SK-N-SH treated with all-trans-retinoic acid at 6 μM for 48 hours (cell line): Measurements from ENCODE around the gene ZNF254.

ENCODE experiments used
- ATAC-seq: fragments of 200-7000 bp; cut with Tn5 transposase; 3 replicates; pipeline ENCODE4 v1.9.1; 2020; ENCODE audit warnings: mild to moderate bottlenecking, moderate library complexity
- ARNTL ChIP-seq: fragments of 450-650 bp; formaldehyde crosslinking; IDR thresholded peaks from 2 replicates; pipeline ENCODE4 v1.5.0; 2020; ENCODE audit warnings: low read depth, mild to moderate bottlenecking, moderate library complexity, borderline replicate concordance
- BACH2 ChIP-seq: fragments of 250-450 bp; sonication (Bioruptor Pico); IDR thresholded peaks from 2 replicates; pipeline ENCODE4 v1.9.0; 2021; ENCODE audit warnings: mild to moderate bottlenecking, borderline replicate concordance
- CSRNP3 ChIP-seq: fragments of 250-450 bp; sonication (Bioruptor Pico); IDR thresholded peaks from 2 replicates; pipeline ENCODE4 v1.5.1; 2021; ENCODE audit warnings: mild to moderate bottlenecking, moderate library complexity
- ESRRG ChIP-seq: fragments of 250-450 bp; sonication (Bioruptor Pico); IDR thresholded peaks from 2 replicates; pipeline ENCODE4 v1.6.1; 2021; ENCODE audit warnings: mild to moderate bottlenecking
- GLIS3 ChIP-seq: fragments of 250-450 bp; sonication (Bioruptor Pico); IDR thresholded peaks from 2 replicates; pipeline ENCODE4 v1.5.0; 2020; ENCODE audit warnings: mild to moderate bottlenecking, moderate library complexity
- ISL1 ChIP-seq: fragments of 250-450 bp; sonication (Bioruptor Pico); IDR thresholded peaks from 2 replicates; pipeline ENCODE4 v2.1.2; 2022; ENCODE audit warnings: mild to moderate bottlenecking, moderate library complexity
- OSR1 ChIP-seq: fragments of 250-450 bp; sonication (Bioruptor Pico); IDR thresholded peaks from 2 replicates; pipeline ENCODE4 v1.8.0; 2022; ENCODE audit warnings: moderate library complexity, mild to moderate bottlenecking, inconsistent platforms
- PPARA ChIP-seq: fragments of 250-450 bp; sonication (Bioruptor Pico); IDR thresholded peaks from 2 replicates; pipeline ENCODE4 v1.5.0; 2020; ENCODE audit warnings: mild to moderate bottlenecking, borderline replicate concordance
- SNAI2 ChIP-seq: fragments of 250-450 bp; sonication (Bioruptor Pico); IDR thresholded peaks from 2 replicates; pipeline ENCODE4 v1.5.0; 2020; ENCODE audit warnings: mild to moderate bottlenecking, moderate library complexity
- TCF4 ChIP-seq: fragments of 250-450 bp; sonication (Bioruptor Pico); IDR thresholded peaks from 2 replicates; pipeline ENCODE4 v1.8.0; 2021; ENCODE audit warnings: mild to moderate bottlenecking, moderate library complexity, borderline replicate concordance
- TOX ChIP-seq: fragments of 250-450 bp; sonication (Bioruptor Pico); IDR thresholded peaks from 2 replicates; pipeline ENCODE4 v1.8.0; 2021; ENCODE audit warnings: mild to moderate bottlenecking, moderate library complexity, borderline replicate concordance
- TSHZ2 ChIP-seq: fragments of 250-450 bp; sonication (Bioruptor Pico); IDR thresholded peaks from 2 replicates; pipeline ENCODE4 v1.5.0; 2020; ENCODE audit warnings: mild to moderate bottlenecking, moderate library complexity
- ZC3H10 ChIP-seq: fragments of 250-450 bp; sonication (Bioruptor Pico); IDR thresholded peaks from 2 replicates; pipeline ENCODE4 v1.5.1; 2021; ENCODE audit warnings: mild to moderate bottlenecking, moderate library complexity
- ZFP3 ChIP-seq: fragments of 250-450 bp; sonication (Bioruptor Pico); IDR thresholded peaks from 2 replicates; pipeline ENCODE4 v1.5.0; 2020; ENCODE audit warnings: mild to moderate bottlenecking, moderate library complexity
- ZFP30 ChIP-seq: fragments of 450-650 bp; formaldehyde crosslinking; IDR thresholded peaks from 2 replicates; pipeline ENCODE4 v1.5.0; 2022; ENCODE audit warnings: mild to moderate bottlenecking, moderate library complexity
- ZNF565 ChIP-seq: fragments of 450-650 bp; formaldehyde crosslinking; conservative IDR thresholded peaks from 2 replicates; pipeline ENCODE4 v1.5.0; 2020; ENCODE audit warnings: low read depth, mild to moderate bottlenecking, moderate library complexity
- ZNF70 ChIP-seq: fragments of 450-650 bp; formaldehyde crosslinking; IDR thresholded peaks from 2 replicates; pipeline ENCODE4 v1.5.0; 2020; ENCODE audit warnings: mild to moderate bottlenecking, moderate library complexity
- ZNF8 ChIP-seq: fragments of 450-650 bp; formaldehyde crosslinking; IDR thresholded peaks from 2 replicates; pipeline ENCODE4 v1.5.0; 2020; ENCODE audit warnings: mild to moderate bottlenecking, moderate library complexity
- TF ChIP-seq, protein P1 (sequence below): fragments of 250-450 bp; sonication (Bioruptor Pico); IDR thresholded peaks from 2 replicates; pipeline ENCODE4 v1.5.1; 2020; ENCODE audit warnings: low read depth, mild to moderate bottlenecking, moderate library complexity
- TF ChIP-seq, protein P2 (sequence below): fragments of 250-450 bp; sonication (Bioruptor Pico); IDR thresholded peaks from 2 replicates; pipeline ENCODE4 v1.8.0; 2020; ENCODE audit warnings: mild to moderate bottlenecking, moderate library complexity, borderline replicate concordance

ZNF254 gene

DNA sequence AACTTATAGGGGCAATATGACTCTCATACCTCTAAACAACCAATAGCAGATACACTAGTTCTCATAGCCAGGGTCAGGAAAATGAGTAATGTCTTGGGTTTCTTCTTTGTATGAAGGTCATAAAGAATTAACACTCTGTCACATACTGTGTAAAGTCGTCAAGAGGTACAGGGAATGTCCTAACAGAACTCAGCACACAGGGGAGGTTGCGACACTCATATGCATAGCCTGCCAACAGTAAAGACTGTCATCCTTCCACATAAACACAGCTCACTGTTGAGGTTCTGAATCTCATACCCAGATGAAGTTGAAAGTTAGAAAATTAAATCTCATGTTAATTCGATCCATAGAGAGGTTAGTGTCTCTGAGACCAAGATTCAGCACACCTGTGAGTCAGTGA, 34.2 kb upstream of the ZNF254 start:
- no peak for TF ChIP-seq TSHZ2
- TF ChIP-seq SNAI2 (CRISPR knock-in tag): no peak
- TF ChIP-seq ZNF70 (CRISPR knock-in tag): no peak
- TF ChIP-seq ESRRG: no peak
- no peak for ATAC-seq

DNA sequence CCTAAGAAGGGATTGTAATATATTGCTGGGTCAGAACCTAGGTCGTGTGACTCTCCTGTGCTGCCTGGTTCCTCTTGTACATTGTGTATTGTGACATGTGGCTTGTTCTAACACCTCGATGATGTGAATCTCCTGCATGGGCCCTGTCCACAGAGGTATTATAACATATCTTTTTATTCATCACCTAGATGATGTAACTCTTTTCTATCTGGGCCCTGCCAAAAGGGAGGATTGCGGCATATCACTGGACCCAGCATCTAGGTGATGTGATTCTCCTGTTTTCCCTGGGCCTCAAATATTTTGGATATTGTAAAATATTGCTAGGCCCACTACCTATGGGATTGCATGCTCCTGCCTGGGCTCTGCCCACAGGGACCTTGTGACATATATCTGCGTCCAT, 33.4 kb upstream of the ZNF254 start:
- TF ChIP-seq SNAI2 (CRISPR knock-in tag) (no peak), ZFP3 (CRISPR knock-in tag) (no peak), ARNTL (CRISPR knock-in tag) (no peak), TCF4 (no peak), OSR1 (no peak), CSRNP3 (CRISPR knock-in tag) (no peak), ZNF70 (CRISPR knock-in tag) (no peak), ZNF8 (CRISPR knock-in tag) (no peak), ESRRG (no peak), TSHZ2 (no peak), PPARA (CRISPR knock-in tag) (no peak), TOX (CRISPR knock-in tag) (no peak), GLIS3 (no peak), ZNF565 (CRISPR knock-in tag) (no peak), ZFP30 (CRISPR knock-in tag) (no peak), BACH2 (CRISPR knock-in tag) (no peak), ISL1 (no peak)
- TF ChIP-seq, protein P1, sequence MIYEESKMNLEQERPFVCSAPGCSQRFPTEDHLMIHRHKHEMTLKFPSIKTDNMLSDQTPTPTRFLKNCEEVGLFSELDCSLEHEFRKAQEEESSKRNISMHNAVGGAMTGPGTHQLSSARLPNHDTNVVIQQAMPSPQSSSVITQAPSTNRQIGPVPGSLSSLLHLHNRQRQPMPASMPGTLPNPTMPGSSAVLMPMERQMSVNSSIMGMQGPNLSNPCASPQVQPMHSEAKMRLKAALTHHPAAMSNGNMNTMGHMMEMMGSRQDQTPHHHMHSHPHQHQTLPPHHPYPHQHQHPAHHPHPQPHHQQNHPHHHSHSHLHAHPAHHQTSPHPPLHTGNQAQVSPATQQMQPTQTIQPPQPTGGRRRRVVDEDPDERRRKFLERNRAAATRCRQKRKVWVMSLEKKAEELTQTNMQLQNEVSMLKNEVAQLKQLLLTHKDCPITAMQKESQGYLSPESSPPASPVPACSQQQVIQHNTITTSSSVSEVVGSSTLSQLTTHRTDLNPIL: no peak
- TF ChIP-seq, protein P2, sequence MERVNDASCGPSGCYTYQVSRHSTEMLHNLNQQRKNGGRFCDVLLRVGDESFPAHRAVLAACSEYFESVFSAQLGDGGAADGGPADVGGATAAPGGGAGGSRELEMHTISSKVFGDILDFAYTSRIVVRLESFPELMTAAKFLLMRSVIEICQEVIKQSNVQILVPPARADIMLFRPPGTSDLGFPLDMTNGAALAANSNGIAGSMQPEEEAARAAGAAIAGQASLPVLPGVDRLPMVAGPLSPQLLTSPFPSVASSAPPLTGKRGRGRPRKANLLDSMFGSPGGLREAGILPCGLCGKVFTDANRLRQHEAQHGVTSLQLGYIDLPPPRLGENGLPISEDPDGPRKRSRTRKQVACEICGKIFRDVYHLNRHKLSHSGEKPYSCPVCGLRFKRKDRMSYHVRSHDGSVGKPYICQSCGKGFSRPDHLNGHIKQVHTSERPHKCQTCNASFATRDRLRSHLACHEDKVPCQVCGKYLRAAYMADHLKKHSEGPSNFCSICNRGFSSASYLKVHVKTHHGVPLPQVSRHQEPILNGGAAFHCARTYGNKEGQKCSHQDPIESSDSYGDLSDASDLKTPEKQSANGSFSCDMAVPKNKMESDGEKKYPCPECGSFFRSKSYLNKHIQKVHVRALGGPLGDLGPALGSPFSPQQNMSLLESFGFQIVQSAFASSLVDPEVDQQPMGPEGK (CRISPR knock-in tag): no peak
- ATAC-seq: no peak; the same call in 2 of the 3 replicates

DNA sequence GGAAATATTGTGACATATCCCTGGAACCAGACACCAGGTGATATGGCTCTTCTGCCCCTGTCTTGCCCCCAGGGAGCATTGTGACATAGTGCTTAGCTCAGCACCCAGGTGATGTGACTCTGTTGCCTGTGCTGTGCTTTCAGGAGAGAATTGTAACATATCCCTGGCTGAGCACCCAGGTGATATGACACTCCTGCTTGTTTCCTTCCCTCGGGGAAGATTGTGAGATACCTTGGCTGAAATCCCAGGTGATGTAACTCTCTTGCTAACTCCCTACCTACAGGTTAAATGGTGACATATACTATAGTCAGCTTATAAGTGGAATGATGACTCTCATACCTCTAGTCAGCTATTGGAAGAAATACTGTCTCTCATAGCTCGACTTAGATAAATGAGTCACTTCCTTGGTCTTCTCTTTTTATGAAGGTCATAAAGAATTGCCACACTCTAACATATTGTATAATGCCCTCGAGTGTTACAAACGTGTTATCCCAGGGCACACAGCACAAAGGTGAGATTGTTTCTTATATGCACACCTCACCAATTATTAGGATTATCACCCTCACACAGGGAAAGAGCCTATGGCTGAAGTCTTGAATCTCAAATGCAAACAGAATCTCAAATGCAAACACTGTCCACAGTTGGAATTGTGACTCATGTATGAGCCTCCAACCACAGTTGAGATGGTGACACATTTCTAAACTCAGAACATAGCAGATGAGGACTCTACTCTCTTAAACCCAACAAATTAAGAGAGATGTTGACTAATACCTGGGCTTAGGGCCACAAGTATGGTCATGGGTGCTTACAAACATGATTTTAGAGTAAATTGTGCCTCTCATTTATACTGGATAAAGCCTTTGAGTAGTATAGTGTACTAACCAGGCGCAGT, 32.7 kb upstream of the ZNF254 start:
- peak; percentile 78 for ATAC-seq
- TF ChIP-seq GLIS3 (no peak), SNAI2 (CRISPR knock-in tag) (no peak), ZC3H10 (CRISPR knock-in tag) (no peak), BACH2 (CRISPR knock-in tag) (no peak), TOX (CRISPR knock-in tag) (no peak), PPARA (CRISPR knock-in tag) (no peak), ZNF565 (CRISPR knock-in tag) (no peak), ZNF70 (CRISPR knock-in tag) (no peak), ZNF8 (CRISPR knock-in tag) (no peak), ARNTL (CRISPR knock-in tag) (no peak), OSR1 (no peak)
- TF ChIP-seq, protein P1: no peak
- TF ChIP-seq, protein P2 (CRISPR knock-in tag): no peak
